ENCODE data around the gene KLHL5.

The KLHL5 gene

DNA sequence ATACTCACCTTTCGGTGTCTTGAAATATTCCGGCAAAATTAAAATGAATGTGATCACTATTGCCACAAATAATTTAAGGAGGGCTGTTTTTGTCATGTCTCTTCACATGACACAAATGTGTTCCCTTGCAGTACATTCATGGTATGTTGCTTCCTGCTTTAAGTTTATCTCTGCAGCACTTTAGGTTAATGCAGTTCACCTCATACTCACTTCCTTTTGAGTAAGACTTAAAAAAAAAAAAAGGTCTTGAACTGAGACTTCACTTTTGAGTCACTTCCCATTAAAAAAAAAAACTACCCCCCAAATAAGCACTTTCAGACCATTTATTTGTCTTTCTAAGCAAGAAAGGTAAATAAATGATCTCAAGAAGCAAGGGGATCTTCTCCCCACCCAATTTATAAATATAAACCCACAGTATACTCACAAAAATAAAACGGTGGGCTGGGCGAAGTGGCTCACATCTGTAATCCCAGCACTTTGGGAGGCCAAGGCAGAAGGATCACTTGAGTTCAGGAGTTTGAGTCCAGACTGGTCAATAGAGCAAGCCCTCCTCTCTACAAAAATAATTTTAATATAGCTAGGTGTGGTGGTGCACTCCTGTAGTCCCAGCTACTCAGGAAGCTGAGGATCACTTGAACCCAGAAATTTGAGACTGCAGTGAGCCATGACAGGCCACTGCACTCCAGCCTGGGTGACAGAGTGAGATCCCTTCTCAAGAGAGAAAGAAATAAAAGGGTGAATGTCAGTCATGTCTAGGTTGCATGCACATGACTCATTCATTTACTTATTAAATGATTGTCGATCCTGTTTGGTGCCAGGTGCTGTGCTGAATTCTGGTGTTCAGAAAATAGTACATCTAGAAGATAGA, 29.6 kb upstream of the KLHL5 start, which contains the start of gene TMEM156:
Gene TMEM156, minus strand, starts transcription at position 192 of the 868 bp plus-strand sequence. Its CDS starts 96 bp downstream, at position 96.
- H3K4me3 ChIP-seq (ENCODE audit: low read depth, low read length) = peak within 1 kb of the TSS; percentile 70
- peak; percentile 92 for DNase-seq (ENCODE audit: low read depth)
- TF ChIP-seq, protein P1, sequence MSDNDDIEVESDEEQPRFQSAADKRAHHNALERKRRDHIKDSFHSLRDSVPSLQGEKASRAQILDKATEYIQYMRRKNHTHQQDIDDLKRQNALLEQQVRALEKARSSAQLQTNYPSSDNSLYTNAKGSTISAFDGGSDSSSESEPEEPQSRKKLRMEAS (IDR thresholded peaks at IDR 0.05; ENCODE audit: low read depth, low read length) = peak; percentile 57; the same call in 1 of the 2 replicates
- TF ChIP-seq MYC (IDR thresholded peaks at IDR 0.05; ENCODE audit: low read depth, low read length) = peak; percentile 62; the same call in 1 of the 2 replicates
- TF ChIP-seq, protein P2, sequence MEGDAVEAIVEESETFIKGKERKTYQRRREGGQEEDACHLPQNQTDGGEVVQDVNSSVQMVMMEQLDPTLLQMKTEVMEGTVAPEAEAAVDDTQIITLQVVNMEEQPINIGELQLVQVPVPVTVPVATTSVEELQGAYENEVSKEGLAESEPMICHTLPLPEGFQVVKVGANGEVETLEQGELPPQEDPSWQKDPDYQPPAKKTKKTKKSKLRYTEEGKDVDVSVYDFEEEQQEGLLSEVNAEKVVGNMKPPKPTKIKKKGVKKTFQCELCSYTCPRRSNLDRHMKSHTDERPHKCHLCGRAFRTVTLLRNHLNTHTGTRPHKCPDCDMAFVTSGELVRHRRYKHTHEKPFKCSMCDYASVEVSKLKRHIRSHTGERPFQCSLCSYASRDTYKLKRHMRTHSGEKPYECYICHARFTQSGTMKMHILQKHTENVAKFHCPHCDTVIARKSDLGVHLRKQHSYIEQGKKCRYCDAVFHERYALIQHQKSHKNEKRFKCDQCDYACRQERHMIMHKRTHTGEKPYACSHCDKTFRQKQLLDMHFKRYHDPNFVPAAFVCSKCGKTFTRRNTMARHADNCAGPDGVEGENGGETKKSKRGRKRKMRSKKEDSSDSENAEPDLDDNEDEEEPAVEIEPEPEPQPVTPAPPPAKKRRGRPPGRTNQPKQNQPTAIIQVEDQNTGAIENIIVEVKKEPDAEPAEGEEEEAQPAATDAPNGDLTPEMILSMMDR (IDR thresholded peaks at IDR 0.05; ENCODE audit: low read depth, low read length) = no peak
- TF ChIP-seq POLR2A (IDR thresholded peaks at IDR 0.05; ENCODE audit: extremely low read depth, insufficient read length) = peak; percentile 62

DNA sequence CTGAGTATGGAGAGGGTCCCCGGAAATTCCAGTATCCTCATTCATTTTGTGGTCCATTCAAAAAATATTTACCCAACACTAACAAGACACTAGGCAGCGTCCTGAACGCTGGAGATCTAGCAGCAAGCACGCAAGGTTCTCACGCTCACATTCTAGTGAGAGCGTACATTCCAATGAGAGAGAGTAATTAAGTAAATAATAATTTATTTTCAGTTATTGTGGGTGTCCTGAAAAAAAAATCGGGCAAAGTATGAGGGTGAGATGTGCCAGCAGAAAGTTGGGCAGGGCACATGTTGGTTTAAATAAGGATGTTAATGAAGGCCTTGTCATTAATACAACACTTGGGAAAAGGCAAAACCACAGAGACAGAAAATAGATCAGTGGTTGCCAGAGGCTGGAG, 25.9 kb upstream of the KLHL5 start:
- no peak for DNase-seq (ENCODE audit: low read depth)
- no peak for TF ChIP-seq MYC (IDR thresholded peaks at IDR 0.05; ENCODE audit: low read depth, low read length)
- no peak for TF ChIP-seq POLR2A (IDR thresholded peaks at IDR 0.05; ENCODE audit: extremely low read depth, insufficient read length)
- no peak overlapping the region for H3K4me3 ChIP-seq (ENCODE audit: low read depth, low read length)

DNA sequence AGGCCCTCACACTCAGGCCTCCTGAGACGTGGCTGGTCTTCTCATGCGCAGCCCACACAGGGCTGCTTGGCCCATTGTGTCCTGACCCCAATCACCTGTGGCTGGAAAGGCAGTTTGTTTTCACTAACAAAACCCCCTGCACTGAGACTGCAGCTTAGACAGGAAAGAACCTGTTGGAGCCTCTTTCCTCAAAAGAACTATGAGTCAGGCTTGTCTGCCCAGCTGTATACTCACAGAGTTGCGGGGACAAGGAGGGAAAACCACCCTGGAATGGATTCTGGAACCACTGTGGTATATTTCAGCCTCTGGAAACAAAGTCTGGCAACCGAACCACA, 24.6 kb upstream of the KLHL5 start:
- no peak for DNase-seq (ENCODE audit: low read depth)
- no peak overlapping the region for H3K4me3 ChIP-seq (ENCODE audit: low read depth, low read length)
- TF ChIP-seq POLR2A (IDR thresholded peaks at IDR 0.05; ENCODE audit: extremely low read depth, insufficient read length) (no peak), MYC (IDR thresholded peaks at IDR 0.05; ENCODE audit: low read depth, low read length) (no peak)
- TF ChIP-seq, protein P1 (IDR thresholded peaks at IDR 0.05; ENCODE audit: low read depth, low read length) = no peak
- TF ChIP-seq, protein P2 (IDR thresholded peaks at IDR 0.05; ENCODE audit: low read depth, low read length) = no peak

DNA sequence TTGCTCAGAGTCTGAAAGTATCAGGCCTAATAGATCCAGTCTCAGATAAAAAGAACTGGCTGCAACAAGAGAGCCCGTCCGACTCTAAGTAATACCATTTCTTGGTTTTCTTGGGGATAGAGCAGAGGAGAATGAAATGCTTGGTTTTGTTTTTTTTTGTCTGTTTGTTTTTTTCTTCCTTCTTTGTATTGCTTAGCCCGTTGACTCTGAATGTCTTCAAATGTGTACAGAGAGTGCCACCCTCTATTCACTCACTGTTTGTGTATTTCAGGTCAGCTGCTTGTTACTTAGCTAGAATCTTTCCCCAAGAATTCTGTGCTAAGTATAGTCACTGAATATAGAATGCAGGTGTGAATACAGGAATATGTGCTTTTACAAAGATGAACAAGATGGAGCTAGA, 24.1 kb upstream of the KLHL5 start:
- TF ChIP-seq POLR2A (IDR thresholded peaks at IDR 0.05; ENCODE audit: extremely low read depth, insufficient read length) (no peak), MYC (IDR thresholded peaks at IDR 0.05; ENCODE audit: low read depth, low read length) (no peak)
- TF ChIP-seq, protein P2 (IDR thresholded peaks at IDR 0.05; ENCODE audit: low read depth, low read length) = no peak
- TF ChIP-seq, protein P1 (IDR thresholded peaks at IDR 0.05; ENCODE audit: low read depth, low read length) = no peak
- no peak for DNase-seq (ENCODE audit: low read depth)
- H3K4me3 ChIP-seq (ENCODE audit: low read depth, low read length) = no peak overlapping the region

DNA sequence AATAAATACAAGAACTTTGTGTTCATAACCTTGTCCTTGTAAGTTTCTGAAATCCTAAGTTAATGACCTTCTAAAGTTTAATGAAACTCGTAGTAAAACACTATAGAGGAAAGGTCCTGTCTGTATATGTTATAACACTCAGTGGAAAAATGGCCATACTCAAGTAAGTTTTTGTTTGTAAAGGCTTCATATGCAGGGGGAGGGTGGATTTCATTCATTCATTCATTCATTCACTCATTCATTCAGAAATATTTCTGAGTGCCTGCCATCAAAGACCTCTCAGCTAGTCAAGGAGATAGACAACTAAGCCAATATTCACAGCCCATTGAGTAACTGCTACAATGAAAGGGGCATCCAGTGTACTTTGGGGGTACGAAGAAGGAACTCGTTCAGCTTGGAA, 22.9 kb upstream of the KLHL5 start:
- TF ChIP-seq MYC (IDR thresholded peaks at IDR 0.05; ENCODE audit: low read depth, low read length) (no peak), POLR2A (IDR thresholded peaks at IDR 0.05; ENCODE audit: extremely low read depth, insufficient read length) (no peak)
- TF ChIP-seq, protein P2 (IDR thresholded peaks at IDR 0.05; ENCODE audit: low read depth, low read length) = no peak
- TF ChIP-seq, protein P1 (IDR thresholded peaks at IDR 0.05; ENCODE audit: low read depth, low read length) = no peak
- no peak overlapping the region for H3K4me3 ChIP-seq (ENCODE audit: low read depth, low read length)
- no peak for DNase-seq (ENCODE audit: low read depth)

DNA sequence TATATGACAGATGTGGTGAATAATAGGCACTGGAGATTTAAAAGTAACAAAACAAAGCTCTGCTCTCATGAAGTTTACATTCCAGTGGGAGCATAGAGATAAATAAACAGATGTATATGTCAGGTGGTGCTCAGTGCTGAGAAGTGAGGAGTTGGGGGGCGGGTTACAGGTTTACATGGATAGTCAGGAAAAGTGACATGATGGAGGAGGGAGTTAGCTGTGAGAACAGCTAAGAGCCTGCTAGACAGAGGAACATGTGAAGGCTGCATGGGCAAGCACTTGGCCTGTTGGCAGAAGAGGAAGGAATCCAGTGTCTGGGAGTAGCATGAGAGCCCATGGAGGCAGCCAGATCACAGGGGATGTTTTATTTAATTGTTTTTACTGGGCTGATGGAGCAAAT, 19.7 kb upstream of the KLHL5 start:
- TF ChIP-seq, protein P1 (IDR thresholded peaks at IDR 0.05; ENCODE audit: low read depth, low read length) = no peak
- TF ChIP-seq, protein P2 (IDR thresholded peaks at IDR 0.05; ENCODE audit: low read depth, low read length) = no peak
- no peak for TF ChIP-seq POLR2A (IDR thresholded peaks at IDR 0.05; ENCODE audit: extremely low read depth, insufficient read length)
- TF ChIP-seq MYC (IDR thresholded peaks at IDR 0.05; ENCODE audit: low read depth, low read length) = no peak
- no peak for DNase-seq (ENCODE audit: low read depth)
- H3K4me3 ChIP-seq (ENCODE audit: low read depth, low read length) = no peak overlapping the region
